HepG2 (cell line): ENCODE data around the gene SAPCD2. TPM values are rescaled to one million over a fixed set of nuclear protein-coding genes. Genes with fewer than 3 reads are reported as not detected.

ENCODE experiments used
- ARNT2 ChIP-seq: sonication (generic); formaldehyde crosslinking; IDR thresholded peaks from 2 replicates; pipeline ENCODE4 v1.8.0; 2022; ENCODE audit warnings: mild to moderate bottlenecking, low read depth, missing genetic modification reagents, moderate library complexity
- CENPX ChIP-seq: sonication (generic); formaldehyde crosslinking; IDR thresholded peaks from 2 replicates; pipeline ENCODE4 v1.9.0; 2021; ENCODE audit warnings: mild to moderate bottlenecking, missing genetic modification reagents, moderate library complexity
- CHCHD3 ChIP-seq: sonication (generic); formaldehyde crosslinking; IDR thresholded peaks from 2 replicates; pipeline ENCODE4 v1.8.0; 2022; ENCODE audit warnings: mild to moderate bottlenecking, missing genetic modification reagents, moderate library complexity
- KMT2A ChIP-seq: sonication (generic); formaldehyde crosslinking; IDR thresholded peaks from 2 replicates; pipeline ENCODE4 v1.4.0; 2020; ENCODE audit warnings: missing genetic modification reagents
- KMT2B ChIP-seq: IDR thresholded peaks from 2 replicates; pipeline ENCODE4 v1.6.1; 2016; ENCODE audit warnings: missing genetic modification reagents, missing compliant biosample characterization
- MBD4 ChIP-seq: IDR thresholded peaks from 2 replicates; pipeline ENCODE4 v1.6.1; 2012; ENCODE audit warnings: low read length, inconsistent platforms, borderline replicate concordance
- TOE1 ChIP-seq: sonication (generic); formaldehyde crosslinking; IDR thresholded peaks from 2 replicates; pipeline ENCODE4 v1.4.0; 2020; ENCODE audit warnings: mild to moderate bottlenecking, missing genetic modification reagents
- YEATS2 ChIP-seq: sonication (generic); formaldehyde crosslinking; IDR thresholded peaks from 2 replicates; pipeline ENCODE4 v1.4.0; 2020; ENCODE audit warnings: missing genetic modification reagents, borderline replicate concordance
- ZNF207 ChIP-seq: fragments of 450-650 bp; IDR thresholded peaks from 2 replicates; pipeline ENCODE4 v1.6.1; 2016; ENCODE audit warnings: antibody characterized with exemption, borderline replicate concordance
- ZNF451 ChIP-seq: sonication (generic); formaldehyde crosslinking; IDR thresholded peaks from 2 replicates; pipeline ENCODE4 v1.5.0; 2020; ENCODE audit warnings: mild to moderate bottlenecking, missing genetic modification reagents
- ZNF83 ChIP-seq: sonication (generic); formaldehyde crosslinking; IDR thresholded peaks from 2 replicates; pipeline ENCODE4 v1.4.0; 2020; ENCODE audit warnings: missing genetic modification reagents, mild to moderate bottlenecking, borderline replicate concordance
- ZNF878 ChIP-seq: sonication (generic); formaldehyde crosslinking; IDR thresholded peaks from 2 replicates; pipeline ENCODE4 v1.8.1; 2023; ENCODE audit warnings: mild to moderate bottlenecking, missing genetic modification reagents, moderate library complexity
- polyA plus RNA-seq, 8 experiments: library from polyadenylated mRNA; depleted of rRNA in 3 of 8; stranded (reverse) in 7 of 8; unstranded in 1 of 8; fragments of >200 nt; fragmentation: Illumina TruSeq in 4 of 8; extraction: Trizol in 4 of 8; gene quantifications; 2 replicates each; pipeline versions ENCODE4 v1.2.1 to v1.2.3, GENCODE V29; 2011 to 2016; ENCODE audit warnings: low read depth in 4 of 8, missing spikeins in 1 of 8, mixed read lengths in 1 of 8; ENCODE audit not compliant: insufficient read depth in 1 of 8
- total RNA-seq, 5 experiments: library from RNA; depleted of rRNA; stranded (reverse); fragments of >200 nt; fragmentation: Illumina TruSeq; extraction: Trizol; gene quantifications; 2 replicates each; pipeline ENCODE4 v1.2.3, GENCODE V29; 2016; ENCODE audit warnings: low read depth in 1 of 5
- TF ChIP-seq, protein P1 (sequence below): sonication (generic); formaldehyde crosslinking; IDR thresholded peaks from 2 replicates; pipeline ENCODE4 v1.4.0; 2020; ENCODE audit warnings: mild to moderate bottlenecking, missing genetic modification reagents
- TF ChIP-seq, protein P2 (sequence below): sonication (generic); formaldehyde crosslinking; IDR thresholded peaks from 2 replicates; pipeline ENCODE4 v1.4.0; 2020; ENCODE audit warnings: missing genetic modification reagents, low read depth, mild to moderate bottlenecking, borderline replicate concordance
- TF ChIP-seq, protein P3 (sequence below), 2 experiments: sonication (generic) in 1 of 2; formaldehyde crosslinking in 1 of 2; IDR thresholded peaks; 2 replicates each; pipeline versions ENCODE4 v1.4.0 to v1.6.1; 2018 to 2020; ENCODE audit warnings: missing genetic modification reagents in 2 of 2, borderline replicate concordance in 1 of 2, low read depth in 1 of 2, mild to moderate bottlenecking in 1 of 2, missing biosample characterization in 1 of 2
- TF ChIP-seq, protein P4 (sequence below): sonication (generic); formaldehyde crosslinking; IDR thresholded peaks from 2 replicates; pipeline ENCODE4 v1.5.1; 2020; ENCODE audit warnings: mild to moderate bottlenecking, missing genetic modification reagents, borderline replicate concordance

The SAPCD2 gene
- total and polyA plus RNA-seq, 2 of the 13 experiments (the other 11 are each of a cell fraction or from before 2014, with no cell fraction given): 21.9 to 42.8 TPM

DNA sequence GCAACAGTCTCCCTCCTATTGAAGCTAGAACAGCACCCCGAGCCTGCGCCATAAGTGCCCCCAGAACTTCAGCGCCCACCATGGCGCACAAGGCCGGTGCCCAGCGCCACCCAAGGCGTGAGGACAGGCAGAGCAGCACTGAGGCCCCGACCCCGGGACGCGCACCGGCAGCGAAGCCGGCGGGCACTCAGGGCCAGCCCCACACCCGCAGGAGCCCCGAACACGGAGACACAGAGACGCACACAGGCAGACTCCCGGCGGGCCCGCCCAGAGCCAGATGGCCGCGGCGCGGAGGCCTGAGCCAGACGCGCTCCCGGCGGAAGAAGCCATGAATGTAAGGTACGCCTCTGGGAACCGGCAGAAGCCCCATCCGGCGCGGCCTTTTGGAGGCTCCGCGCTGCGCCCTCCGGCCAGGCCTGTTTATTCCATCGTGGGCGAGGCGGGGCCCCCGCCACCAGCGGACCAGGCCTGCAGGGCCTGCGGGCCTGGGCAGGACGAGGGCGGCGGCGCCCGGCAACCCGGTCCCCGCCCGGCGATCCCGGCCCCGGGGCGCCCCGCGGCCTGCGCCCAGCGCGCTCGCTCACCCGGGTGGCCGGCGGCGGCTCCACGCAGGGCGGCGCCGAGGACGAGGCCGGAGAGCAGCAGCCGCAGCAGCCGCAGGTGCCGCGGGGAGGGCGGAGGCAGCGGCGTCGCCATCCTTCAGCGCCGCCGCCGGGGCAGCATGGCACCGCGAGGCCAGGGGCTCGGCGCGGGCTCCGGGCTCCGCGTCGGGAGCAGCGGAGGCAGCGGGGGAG, 24.9 kb downstream of the SAPCD2 start (continued):
- TF ChIP-seq KMT2B (CRISPR knock-in tag) (no peak), CHCHD3 (no peak), TOE1 (CRISPR knock-in tag) (no peak), ZNF83 (CRISPR knock-in tag) (no peak), ZNF451 (0 out of 2 replicates have a peak, but pooled peaks have one; percentile 46), YEATS2 (no peak), MBD4 (no peak), KMT2A (CRISPR knock-in tag) (no peak), ZNF878 (CRISPR knock-in tag) (no peak), ARNT2 (CRISPR knock-in tag) (no peak), CENPX (CRISPR knock-in tag) (no peak), ZNF207 (no peak)
- TF ChIP-seq, protein P1, sequence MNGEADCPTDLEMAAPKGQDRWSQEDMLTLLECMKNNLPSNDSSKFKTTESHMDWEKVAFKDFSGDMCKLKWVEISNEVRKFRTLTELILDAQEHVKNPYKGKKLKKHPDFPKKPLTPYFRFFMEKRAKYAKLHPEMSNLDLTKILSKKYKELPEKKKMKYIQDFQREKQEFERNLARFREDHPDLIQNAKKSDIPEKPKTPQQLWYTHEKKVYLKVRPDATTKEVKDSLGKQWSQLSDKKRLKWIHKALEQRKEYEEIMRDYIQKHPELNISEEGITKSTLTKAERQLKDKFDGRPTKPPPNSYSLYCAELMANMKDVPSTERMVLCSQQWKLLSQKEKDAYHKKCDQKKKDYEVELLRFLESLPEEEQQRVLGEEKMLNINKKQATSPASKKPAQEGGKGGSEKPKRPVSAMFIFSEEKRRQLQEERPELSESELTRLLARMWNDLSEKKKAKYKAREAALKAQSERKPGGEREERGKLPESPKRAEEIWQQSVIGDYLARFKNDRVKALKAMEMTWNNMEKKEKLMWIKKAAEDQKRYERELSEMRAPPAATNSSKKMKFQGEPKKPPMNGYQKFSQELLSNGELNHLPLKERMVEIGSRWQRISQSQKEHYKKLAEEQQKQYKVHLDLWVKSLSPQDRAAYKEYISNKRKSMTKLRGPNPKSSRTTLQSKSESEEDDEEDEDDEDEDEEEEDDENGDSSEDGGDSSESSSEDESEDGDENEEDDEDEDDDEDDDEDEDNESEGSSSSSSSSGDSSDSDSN: peak; percentile 46; the same call in 1 of the 2 replicates
- TF ChIP-seq, protein P2, sequence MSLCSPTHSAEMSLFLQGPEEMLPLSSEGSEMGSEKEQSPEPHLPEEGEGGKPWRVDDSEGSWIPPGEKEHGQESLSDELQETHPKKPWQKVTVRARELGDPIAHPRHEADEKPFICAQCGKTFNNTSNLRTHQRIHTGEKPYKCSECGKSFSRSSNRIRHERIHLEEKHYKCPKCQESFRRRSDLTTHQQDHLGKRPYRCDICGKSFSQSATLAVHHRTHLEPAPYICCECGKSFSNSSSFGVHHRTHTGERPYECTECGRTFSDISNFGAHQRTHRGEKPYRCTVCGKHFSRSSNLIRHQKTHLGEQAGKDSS (CRISPR knock-in tag): peak; percentile 9; the same call in 1 of the 2 replicates
- TF ChIP-seq, protein P3, sequence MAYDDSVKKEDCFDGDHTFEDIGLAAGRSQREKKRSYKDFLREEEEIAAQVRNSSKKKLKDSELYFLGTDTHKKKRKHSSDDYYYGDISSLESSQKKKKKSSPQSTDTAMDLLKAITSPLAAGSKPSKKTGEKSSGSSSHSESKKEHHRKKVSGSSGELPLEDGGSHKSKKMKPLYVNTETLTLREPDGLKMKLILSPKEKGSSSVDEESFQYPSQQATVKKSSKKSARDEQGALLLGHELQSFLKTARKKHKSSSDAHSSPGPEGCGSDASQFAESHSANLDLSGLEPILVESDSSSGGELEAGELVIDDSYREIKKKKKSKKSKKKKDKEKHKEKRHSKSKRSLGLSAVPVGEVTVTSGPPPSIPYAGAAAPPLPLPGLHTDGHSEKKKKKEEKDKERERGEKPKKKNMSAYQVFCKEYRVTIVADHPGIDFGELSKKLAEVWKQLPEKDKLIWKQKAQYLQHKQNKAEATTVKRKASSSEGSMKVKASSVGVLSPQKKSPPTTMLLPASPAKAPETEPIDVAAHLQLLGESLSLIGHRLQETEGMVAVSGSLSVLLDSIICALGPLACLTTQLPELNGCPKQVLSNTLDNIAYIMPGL (CRISPR knock-in tag; IDR thresholded peaks at IDR 0.05; ENCODE audit: borderline replicate concordance in 1 of 2, low read depth in 1 of 2): no peak
- TF ChIP-seq, protein P4, sequence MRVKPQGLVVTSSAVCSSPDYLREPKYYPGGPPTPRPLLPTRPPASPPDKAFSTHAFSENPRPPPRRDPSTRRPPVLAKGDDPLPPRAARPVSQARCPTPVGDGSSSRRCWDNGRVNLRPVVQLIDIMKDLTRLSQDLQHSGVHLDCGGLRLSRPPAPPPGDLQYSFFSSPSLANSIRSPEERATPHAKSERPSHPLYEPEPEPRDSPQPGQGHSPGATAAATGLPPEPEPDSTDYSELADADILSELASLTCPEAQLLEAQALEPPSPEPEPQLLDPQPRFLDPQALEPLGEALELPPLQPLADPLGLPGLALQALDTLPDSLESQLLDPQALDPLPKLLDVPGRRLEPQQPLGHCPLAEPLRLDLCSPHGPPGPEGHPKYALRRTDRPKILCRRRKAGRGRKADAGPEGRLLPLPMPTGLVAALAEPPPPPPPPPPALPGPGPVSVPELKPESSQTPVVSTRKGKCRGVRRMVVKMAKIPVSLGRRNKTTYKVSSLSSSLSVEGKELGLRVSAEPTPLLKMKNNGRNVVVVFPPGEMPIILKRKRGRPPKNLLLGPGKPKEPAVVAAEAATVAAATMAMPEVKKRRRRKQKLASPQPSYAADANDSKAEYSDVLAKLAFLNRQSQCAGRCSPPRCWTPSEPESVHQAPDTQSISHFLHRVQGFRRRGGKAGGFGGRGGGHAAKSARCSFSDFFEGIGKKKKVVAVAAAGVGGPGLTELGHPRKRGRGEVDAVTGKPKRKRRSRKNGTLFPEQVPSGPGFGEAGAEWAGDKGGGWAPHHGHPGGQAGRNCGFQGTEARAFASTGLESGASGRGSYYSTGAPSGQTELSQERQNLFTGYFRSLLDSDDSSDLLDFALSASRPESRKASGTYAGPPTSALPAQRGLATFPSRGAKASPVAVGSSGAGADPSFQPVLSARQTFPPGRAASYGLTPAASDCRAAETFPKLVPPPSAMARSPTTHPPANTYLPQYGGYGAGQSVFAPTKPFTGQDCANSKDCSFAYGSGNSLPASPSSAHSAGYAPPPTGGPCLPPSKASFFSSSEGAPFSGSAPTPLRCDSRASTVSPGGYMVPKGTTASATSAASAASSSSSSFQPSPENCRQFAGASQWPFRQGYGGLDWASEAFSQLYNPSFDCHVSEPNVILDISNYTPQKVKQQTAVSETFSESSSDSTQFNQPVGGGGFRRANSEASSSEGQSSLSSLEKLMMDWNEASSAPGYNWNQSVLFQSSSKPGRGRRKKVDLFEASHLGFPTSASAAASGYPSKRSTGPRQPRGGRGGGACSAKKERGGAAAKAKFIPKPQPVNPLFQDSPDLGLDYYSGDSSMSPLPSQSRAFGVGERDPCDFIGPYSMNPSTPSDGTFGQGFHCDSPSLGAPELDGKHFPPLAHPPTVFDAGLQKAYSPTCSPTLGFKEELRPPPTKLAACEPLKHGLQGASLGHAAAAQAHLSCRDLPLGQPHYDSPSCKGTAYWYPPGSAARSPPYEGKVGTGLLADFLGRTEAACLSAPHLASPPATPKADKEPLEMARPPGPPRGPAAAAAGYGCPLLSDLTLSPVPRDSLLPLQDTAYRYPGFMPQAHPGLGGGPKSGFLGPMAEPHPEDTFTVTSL: no peak
